Measurements from ENCODE around the gene LCA5L.

DNA sequence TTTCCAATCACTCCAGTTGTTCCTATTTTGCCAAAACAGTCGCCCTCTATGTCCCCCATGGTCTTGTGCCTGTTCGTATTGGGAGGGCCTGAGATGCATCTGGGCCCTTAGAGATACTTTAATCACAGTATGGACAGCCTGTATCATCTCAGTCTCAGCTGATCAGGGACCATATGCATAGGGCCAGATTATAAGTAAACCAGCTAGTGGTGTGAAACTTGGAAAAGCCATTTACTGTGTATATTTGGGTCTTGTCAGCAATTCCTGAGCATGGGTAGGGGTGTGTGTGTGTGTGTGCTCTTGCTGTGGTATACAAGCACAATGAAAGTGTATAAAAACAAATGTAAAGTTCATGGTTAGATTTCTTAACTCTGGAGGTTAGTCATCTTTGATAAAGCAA lies 29.0 kb upstream of the LCA5L start:
- TF ChIP-seq ZC3H10 (CRISPR knock-in tag; IDR thresholded peaks at IDR 0.05) (no peak), TOX (CRISPR knock-in tag; IDR thresholded peaks at IDR 0.05; ENCODE audit: borderline replicate concordance) (no peak), RARB (CRISPR knock-in tag; IDR thresholded peaks at IDR 0.05) (no peak), ZNF8 (CRISPR knock-in tag; IDR thresholded peaks at IDR 0.05) (no peak), TCF4 (CRISPR knock-in tag; IDR thresholded peaks at IDR 0.05; ENCODE audit: borderline replicate concordance) (no peak), ZNF70 (CRISPR knock-in tag; IDR thresholded peaks at IDR 0.05) (no peak), ZFP30 (CRISPR knock-in tag; IDR thresholded peaks at IDR 0.05) (no peak)
- TF ChIP-seq, protein P1, sequence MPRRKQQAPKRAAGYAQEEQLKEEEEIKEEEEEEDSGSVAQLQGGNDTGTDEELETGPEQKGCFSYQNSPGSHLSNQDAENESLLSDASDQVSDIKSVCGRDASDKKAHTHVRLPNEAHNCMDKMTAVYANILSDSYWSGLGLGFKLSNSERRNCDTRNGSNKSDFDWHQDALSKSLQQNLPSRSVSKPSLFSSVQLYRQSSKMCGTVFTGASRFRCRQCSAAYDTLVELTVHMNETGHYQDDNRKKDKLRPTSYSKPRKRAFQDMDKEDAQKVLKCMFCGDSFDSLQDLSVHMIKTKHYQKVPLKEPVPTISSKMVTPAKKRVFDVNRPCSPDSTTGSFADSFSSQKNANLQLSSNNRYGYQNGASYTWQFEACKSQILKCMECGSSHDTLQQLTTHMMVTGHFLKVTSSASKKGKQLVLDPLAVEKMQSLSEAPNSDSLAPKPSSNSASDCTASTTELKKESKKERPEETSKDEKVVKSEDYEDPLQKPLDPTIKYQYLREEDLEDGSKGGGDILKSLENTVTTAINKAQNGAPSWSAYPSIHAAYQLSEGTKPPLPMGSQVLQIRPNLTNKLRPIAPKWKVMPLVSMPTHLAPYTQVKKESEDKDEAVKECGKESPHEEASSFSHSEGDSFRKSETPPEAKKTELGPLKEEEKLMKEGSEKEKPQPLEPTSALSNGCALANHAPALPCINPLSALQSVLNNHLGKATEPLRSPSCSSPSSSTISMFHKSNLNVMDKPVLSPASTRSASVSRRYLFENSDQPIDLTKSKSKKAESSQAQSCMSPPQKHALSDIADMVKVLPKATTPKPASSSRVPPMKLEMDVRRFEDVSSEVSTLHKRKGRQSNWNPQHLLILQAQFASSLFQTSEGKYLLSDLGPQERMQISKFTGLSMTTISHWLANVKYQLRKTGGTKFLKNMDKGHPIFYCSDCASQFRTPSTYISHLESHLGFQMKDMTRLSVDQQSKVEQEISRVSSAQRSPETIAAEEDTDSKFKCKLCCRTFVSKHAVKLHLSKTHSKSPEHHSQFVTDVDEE (CRISPR knock-in tag; IDR thresholded peaks at IDR 0.05), result no peak
- TF ChIP-seq, protein P2, sequence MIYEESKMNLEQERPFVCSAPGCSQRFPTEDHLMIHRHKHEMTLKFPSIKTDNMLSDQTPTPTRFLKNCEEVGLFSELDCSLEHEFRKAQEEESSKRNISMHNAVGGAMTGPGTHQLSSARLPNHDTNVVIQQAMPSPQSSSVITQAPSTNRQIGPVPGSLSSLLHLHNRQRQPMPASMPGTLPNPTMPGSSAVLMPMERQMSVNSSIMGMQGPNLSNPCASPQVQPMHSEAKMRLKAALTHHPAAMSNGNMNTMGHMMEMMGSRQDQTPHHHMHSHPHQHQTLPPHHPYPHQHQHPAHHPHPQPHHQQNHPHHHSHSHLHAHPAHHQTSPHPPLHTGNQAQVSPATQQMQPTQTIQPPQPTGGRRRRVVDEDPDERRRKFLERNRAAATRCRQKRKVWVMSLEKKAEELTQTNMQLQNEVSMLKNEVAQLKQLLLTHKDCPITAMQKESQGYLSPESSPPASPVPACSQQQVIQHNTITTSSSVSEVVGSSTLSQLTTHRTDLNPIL (CRISPR knock-in tag; IDR thresholded peaks at IDR 0.05; ENCODE audit: low read depth), result no peak
- TF ChIP-seq, protein P3, sequence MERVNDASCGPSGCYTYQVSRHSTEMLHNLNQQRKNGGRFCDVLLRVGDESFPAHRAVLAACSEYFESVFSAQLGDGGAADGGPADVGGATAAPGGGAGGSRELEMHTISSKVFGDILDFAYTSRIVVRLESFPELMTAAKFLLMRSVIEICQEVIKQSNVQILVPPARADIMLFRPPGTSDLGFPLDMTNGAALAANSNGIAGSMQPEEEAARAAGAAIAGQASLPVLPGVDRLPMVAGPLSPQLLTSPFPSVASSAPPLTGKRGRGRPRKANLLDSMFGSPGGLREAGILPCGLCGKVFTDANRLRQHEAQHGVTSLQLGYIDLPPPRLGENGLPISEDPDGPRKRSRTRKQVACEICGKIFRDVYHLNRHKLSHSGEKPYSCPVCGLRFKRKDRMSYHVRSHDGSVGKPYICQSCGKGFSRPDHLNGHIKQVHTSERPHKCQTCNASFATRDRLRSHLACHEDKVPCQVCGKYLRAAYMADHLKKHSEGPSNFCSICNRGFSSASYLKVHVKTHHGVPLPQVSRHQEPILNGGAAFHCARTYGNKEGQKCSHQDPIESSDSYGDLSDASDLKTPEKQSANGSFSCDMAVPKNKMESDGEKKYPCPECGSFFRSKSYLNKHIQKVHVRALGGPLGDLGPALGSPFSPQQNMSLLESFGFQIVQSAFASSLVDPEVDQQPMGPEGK (CRISPR knock-in tag; IDR thresholded peaks at IDR 0.05; ENCODE audit: borderline replicate concordance), result no peak
